DOHH2 (cell line): Measurements from ENCODE around the gene CCDC88B.

Experiments used
- H3F3A ChIP-seq: fragments of 200-600 bp; sonication (generic), shearing (Covaris generic); 2 replicates; pipeline ENCODE4 v1.6.0; 2016; ENCODE audit warnings: antibody characterized with exemption, mild to moderate bottlenecking; ENCODE audit not compliant: control insufficient read depth, insufficient read depth
- H3K27ac ChIP-seq: fragments of 200-600 bp; sonication (generic); 2 replicates; pipeline ENCODE4 v1.5.1; 2014; ENCODE audit warnings: low read depth, mild to moderate bottlenecking, low read length, moderate library complexity
- H3K27me3 ChIP-seq: fragments of 200-600 bp; sonication (generic); 2 replicates; pipeline ENCODE4 v1.6.1; 2014; ENCODE audit warnings: mild to moderate bottlenecking, low read length, mixed read lengths; ENCODE audit not compliant: control insufficient read depth
- H3K36me3 ChIP-seq: fragments of 200-600 bp; sonication (generic); 2 replicates; pipeline ENCODE4 v1.6.1; 2014; ENCODE audit warnings: mild to moderate bottlenecking, low read length, moderate library complexity, mixed read lengths; ENCODE audit not compliant: control insufficient read depth
- H3K4me1 ChIP-seq: fragments of 200-600 bp; sonication (generic); 2 replicates; pipeline ENCODE4 v1.6.1; 2014; ENCODE audit warnings: mild to moderate bottlenecking, low read length, mixed read lengths; ENCODE audit not compliant: control insufficient read depth
- H3K4me2 ChIP-seq: fragments of 200-600 bp; sonication (generic); 2 replicates; pipeline ENCODE4 v1.6.0; 2014; ENCODE audit warnings: mild to moderate bottlenecking, low read length, moderate library complexity
- H3K4me3 ChIP-seq: fragments of 200-600 bp; sonication (generic); 2 replicates; pipeline ENCODE4 v1.5.1; 2014; ENCODE audit warnings: mild to moderate bottlenecking, low read length, mixed read lengths
- H3K79me2 ChIP-seq: fragments of 200-600 bp; sonication (generic); 2 replicates; pipeline ENCODE4 v1.6.1; 2014; ENCODE audit warnings: mild to moderate bottlenecking, low read length, mixed read lengths; ENCODE audit not compliant: control insufficient read depth
- H3K9me2 ChIP-seq: fragments of 200-600 bp; sonication (generic); replicated peaks from 2 replicates; pipeline ENCODE4 v1.6.1; 2014; ENCODE audit warnings: mild to moderate bottlenecking, low read length, mixed read lengths; ENCODE audit not compliant: control insufficient read depth
- H3K9me3 ChIP-seq: fragments of 200-600 bp; sonication (generic); 2 replicates; pipeline ENCODE4 v1.6.1; 2014; ENCODE audit warnings: antibody characterized with exemption, low read length, mixed read lengths; ENCODE audit not compliant: control insufficient read depth, insufficient read depth
- H4K20me1 ChIP-seq: fragments of 200-600 bp; sonication (generic); 2 replicates; pipeline ENCODE4 v1.6.0; 2014; ENCODE audit warnings: low read depth, mild to moderate bottlenecking, antibody characterized with exemption, low read length, moderate library complexity; ENCODE audit not compliant: control insufficient read depth, insufficient read depth
- CTCF ChIP-seq: fragments of 200-600 bp; sonication (generic); IDR thresholded peaks from one replicate; pipeline ENCODE4 v1.5.1; 2014; ENCODE audit warnings: antibody characterized with exemption, mild to moderate bottlenecking, low read depth, low read length; ENCODE audit not compliant: poor library complexity, severe bottlenecking
- EZH2phosphoT487 ChIP-seq: fragments of 200-600 bp; sonication (generic); IDR thresholded peaks from 2 replicates; pipeline ENCODE4 v1.6.1; 2017; ENCODE audit warnings: borderline replicate concordance, mild to moderate bottlenecking, antibody characterized with exemption, low read length, moderate library complexity, mixed read lengths

The CCDC88B gene

GRCh38 chr11:64324692-64325469 is 15.1 kb upstream of the CCDC88B start:
- H3K4me3 ChIP-seq = no peak overlapping the region
- no peaks in the 10 kb centered on the region for H3K4me1 ChIP-seq
- H3K79me2 ChIP-seq = no peaks in the 10 kb centered on the region
- no peaks in the 10 kb centered on the region for H3K9me3 ChIP-seq
- H3K27me3 ChIP-seq = no peaks in the 10 kb centered on the region
- H4K20me1 ChIP-seq = no peaks in the 10 kb centered on the region
- no peak for TF ChIP-seq EZH2phosphoT487
- no peak for TF ChIP-seq CTCF
- peaks cover 25% of the 10 kb centered on the region; the same call in 1 of the 2 replicates for H3K36me3 ChIP-seq
- H3K4me2 ChIP-seq = no peak overlapping the region
- no peaks in the 10 kb centered on the region for H3K9me2 ChIP-seq
- H3F3A ChIP-seq = peaks cover 7% of the 10 kb centered on the region; the same call in 1 of the 2 replicates
- no peak overlapping the region for H3K27ac ChIP-seq

DNA sequence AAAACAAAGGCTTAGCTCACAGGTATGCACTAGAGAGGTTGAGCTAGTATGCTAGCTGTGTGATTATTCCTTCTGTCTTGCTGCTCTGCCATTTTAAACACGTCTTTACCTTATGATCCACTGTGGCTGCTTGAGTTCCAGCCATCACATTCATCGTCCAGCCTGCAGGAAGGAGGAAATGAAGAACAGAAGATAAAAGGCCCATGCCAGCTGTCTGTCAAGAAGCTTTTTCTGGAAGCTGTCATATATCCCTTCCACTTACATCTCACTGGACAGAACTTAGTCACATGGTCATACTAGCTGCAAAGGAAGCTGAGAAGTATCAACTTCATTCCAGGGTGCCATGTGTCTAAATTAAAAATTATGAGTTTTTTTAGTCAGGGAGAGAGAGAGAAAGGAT is 12.6 kb upstream of the CCDC88B start:
- H3K79me2 ChIP-seq = no peaks in the 10 kb centered on the region
- H3K27ac ChIP-seq = no peak overlapping the region
- no peaks in the 10 kb centered on the region for H3K9me2 ChIP-seq
- H3K9me3 ChIP-seq = no peaks in the 10 kb centered on the region
- H3K4me2 ChIP-seq = no peak overlapping the region
- peaks cover 7% of the 10 kb centered on the region; the same call in 1 of the 2 replicates for H3F3A ChIP-seq
- TF ChIP-seq CTCF = no peak
- no peak for TF ChIP-seq EZH2phosphoT487
- H4K20me1 ChIP-seq = no peaks in the 10 kb centered on the region
- H3K4me3 ChIP-seq = no peak overlapping the region
- H3K27me3 ChIP-seq = no peaks in the 10 kb centered on the region
- H3K4me1 ChIP-seq = peaks cover 12% of the 10 kb centered on the region
- H3K36me3 ChIP-seq = peaks cover 7% of the 10 kb centered on the region; the same call in 1 of the 2 replicates

- Histone ChIP-seq H3K4me3 (no peak overlapping the region), H4K20me1 (no peaks in the 10 kb centered on the region), H3F3A (peaks cover 7% of the 10 kb centered on the region; the same call in 1 of the 2 replicates), H3K27me3 (no peaks in the 10 kb centered on the region), H3K4me2 (no peak overlapping the region), H3K9me3 (no peaks in the 10 kb centered on the region), H3K36me3 (peaks cover under 1% of the 10 kb centered on the region; the same call in 1 of the 2 replicates), H3K27ac (no peak overlapping the region), H3K4me1 (peaks cover 14% of the 10 kb centered on the region), H3K79me2 (no peaks in the 10 kb centered on the region), H3K9me2 (no peaks in the 10 kb centered on the region)
- TF ChIP-seq CTCF (no peak), EZH2phosphoT487 (no peak)
Measured at GRCh38 chr11:64327993-64328392, 12.0 kb upstream of the CCDC88B start.
